HG02759 (cell line): ENCODE measurements around the gene ZNF532.
"Not testable (repeated sequence)": the region's sequence is repeated elsewhere in the genome, so short reads cannot be mapped to it uniquely, and the experiment has no call there.

Experiments
- ATAC-seq: cut with Tn5 transposase; IDR thresholded peaks from one replicate; pipeline ENCODE4 v1.9.1; 2021; ENCODE audit warnings: mild to moderate bottlenecking, moderate library complexity; ENCODE audit not compliant: unreplicated experiment

The ZNF532 gene

DNA sequence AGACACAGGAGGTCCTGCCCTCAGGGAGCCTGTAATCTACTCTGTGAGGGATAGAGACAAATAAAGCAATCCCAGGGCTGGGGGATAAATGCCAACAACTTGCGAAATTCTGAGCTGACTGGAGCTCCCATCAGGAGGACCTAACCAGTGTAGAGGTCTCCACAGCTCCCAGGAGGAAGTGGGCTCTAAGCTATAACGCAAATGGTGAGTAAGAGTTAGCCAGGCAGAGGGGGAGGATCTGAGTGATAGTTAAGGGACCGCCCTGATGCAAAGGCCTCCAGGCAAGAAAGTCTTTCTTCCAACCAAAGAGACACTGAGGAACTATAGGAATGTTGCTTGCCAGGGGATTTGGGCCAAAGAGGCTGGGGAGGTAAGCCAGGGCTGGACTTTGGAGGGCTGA, 16.0 kb upstream of the ZNF532 start:
- ATAC-seq: no peak

DNA sequence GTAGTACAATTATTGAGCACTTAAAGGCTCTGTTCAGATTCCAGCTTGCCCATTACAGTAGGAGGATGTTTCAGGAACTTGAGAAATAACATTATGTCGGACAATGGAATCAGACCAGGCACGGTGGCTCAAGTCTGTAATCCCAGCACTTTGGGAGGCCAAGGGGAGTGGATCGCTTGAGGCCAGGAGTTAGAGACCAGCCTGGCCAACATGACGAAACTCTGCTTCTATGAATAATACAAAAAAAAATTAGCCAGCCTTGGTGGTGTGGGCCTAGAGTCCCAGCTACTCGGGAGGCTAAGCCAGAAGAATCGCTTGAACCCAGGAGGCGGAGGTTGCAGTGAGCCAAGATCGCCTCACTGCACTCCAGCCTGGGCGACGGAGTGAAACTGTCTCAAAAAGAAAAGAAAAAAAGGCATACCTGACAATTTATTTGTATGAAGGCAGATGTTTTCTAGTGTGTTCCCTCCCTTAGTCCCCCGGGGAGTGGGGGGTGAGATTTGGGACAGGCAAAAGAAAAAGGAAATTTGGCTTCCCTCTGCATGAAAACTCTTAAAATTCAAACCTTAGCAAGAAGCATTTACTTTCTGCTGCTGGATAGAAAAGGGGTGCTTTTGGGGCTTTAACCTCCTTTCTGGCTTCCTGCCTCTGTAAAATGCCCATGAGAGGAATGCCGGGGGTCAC, 13.7 kb upstream of the ZNF532 start:
- ATAC-seq: no peak

DNA sequence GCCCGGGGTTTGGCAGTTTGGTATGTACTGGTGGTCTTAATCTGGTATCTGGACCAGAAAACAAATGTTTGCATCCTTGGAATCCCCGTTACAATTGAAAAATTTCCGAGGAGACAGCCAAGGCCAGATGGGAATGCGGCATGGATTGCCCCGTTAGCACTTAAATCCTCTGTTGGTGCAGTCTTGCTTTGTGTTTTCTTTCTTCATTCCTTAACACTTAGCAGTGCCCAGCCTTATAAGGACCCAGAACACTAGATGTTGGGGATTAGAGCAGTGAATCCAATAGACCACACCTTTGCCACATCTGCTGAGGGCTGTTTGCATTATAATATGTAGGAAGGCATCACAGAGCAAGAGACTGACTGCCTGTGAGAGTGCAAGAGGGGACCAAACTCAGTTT, 12.8 kb upstream of the ZNF532 start:
- ATAC-seq: no peak

DNA sequence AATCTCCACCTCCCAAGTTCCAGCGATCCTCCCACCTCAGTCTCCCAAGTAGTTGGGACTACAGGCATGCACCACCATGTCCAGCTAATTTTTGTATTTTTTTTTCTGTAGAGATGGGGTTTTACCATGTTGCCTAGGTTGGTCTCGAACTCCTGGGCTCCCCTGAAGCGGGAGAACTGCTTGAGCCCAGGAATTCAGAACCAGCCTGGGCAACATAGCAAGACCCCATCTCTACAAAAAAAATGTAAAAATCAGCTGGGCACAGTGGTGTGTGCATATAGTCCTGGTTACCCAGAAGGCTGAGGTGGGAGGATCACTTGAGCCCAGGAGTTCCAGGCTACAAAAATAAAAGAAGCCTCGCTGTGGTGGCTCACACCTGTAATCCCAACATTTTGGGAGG, 12.0 kb upstream of the ZNF532 start:
- ATAC-seq: no peak

DNA sequence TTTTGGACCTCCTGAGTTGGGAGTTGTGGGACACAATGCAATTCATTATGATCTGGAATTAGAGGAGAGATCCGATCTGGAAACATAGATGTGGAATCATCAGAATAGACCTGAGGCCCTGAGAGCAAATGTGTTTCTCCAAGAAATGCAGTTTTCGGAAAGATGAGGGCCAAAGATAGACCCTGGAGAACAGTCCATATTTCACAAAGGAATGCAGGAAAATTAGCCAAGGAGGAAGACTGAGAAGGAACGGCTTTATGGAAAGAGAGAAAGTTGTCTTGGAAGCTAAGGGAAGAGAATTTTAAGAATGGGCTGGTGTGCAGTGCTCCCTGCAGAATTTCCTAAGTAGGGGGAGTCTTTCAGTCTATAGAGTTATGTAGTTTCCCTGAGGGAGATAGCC, 11.1 kb upstream of the ZNF532 start:
- no peak for ATAC-seq

DNA sequence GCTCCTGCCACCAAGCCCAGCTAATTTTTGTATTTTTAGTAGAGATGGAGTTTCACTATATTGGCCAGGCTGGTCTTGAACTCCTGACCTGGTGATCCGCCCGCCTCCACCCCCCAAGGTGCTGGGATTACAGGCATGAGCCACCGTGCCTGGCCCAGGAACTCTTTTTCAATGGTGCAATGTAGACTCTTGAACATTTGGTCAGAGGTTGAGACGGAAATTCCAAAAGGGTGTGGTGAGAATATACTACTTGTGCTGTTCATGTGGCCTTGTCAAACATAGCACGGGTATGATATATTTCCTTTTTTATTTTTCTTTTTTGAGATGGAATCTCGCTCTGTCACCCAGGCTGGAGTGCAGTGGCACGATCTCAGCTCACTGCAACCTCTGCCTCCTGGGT, 9.2 kb upstream of the ZNF532 start:
- ATAC-seq: not testable (repeated sequence)

DNA sequence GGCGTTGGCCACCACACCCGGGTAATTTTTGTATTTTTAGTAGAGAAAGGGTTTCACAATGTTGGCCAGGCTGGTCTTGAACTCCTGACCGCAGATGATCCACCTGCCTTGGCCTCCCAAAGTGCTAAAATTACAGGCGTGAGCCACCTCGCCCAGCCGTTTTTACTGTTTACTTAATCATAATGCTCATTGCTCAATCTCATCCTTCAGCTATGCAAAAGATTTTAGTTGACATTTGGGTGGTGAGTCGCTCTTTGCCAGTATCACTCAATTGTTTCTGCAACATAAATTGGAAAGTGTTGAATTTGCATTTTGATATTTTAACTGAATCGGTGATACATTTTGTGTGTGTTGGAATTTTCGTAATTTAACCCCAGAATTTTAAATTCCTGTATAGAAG, 7.8 kb upstream of the ZNF532 start:
- no peak for ATAC-seq

DNA sequence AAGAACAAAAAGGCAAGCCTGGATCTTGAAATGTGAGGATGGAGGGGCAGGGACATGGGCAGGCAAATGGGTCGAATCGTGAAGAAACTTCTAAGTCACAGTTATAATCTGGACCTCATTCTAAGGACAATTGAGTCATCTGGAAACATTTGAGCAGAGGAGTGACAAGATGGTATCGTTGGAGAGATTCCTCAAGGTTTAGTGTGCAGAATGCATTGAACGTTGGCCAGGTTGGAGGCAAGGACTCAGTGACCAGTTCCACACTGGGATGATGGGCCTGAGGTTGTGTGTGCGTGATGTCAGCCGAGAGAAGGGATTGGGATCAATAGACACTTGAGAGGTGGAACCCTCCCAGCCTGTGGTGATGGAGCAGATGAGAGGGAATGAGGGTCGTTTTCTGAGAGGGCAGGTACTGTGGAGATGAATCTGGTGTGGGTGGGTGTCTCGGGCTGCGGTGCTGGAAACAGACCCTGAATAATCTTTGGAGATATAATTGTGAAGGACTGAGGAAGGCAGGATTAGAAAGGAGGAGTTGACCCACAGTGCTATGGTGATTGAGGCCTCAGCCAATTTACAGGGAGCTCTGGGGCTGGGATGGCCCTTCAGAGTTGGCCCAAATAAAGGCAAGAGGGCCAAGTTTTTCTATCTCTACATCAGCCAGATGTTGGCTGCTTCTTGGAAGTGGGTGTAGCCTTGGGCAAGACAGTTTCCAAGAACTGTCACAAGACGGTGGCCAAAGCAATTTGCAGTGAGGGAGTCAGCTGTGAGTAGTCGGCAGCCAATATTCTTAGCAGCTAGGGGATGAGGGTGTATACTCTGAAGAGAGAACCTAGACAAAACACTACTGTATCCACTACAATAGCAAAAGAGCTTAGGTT, 5.8 kb upstream of the ZNF532 start:
- no peak for ATAC-seq

DNA sequence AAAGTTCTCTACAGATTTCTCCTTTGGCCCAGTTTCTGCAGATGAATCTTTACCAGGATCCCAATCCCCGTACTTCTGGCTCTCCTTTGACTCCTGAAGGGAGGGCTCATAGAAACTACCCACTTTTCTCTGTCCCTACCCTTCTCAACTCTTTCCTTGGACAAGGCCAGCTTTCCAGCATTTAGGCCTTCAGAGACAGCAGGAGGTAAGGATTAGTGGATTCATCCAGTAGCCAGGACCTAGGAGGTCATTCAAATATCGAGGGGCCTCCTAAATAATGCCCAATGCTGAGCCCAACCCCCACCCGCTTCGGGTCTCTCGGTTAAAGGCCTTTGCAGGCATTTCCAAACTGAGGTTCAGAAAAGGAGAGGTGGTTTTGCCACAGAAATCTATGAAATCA, 4.8 kb upstream of the ZNF532 start:
- no peak for ATAC-seq

DNA sequence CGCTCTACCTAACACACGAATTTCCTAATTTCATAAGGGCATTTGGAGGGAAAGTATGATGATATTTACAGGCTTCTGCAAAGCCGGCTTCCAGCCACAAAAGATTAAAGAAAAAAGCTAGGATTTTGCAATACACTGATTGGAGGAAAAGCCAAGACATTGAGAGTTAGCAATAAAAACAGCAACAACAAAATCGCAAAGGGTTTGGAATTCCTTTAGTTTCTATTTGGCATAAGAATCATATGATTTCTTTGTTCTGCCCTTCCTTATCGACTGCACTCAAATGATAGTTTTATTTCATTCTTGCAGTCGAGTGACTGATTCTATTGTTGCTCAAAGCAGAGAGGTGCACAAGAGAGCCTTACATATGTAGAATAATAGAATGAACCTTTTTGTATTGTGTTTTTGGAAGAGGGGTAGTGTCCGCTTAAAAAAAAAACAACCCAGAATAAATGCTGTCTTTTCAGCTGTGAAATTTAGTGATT, 3.9 kb upstream of the ZNF532 start:
- no peak for ATAC-seq

DNA sequence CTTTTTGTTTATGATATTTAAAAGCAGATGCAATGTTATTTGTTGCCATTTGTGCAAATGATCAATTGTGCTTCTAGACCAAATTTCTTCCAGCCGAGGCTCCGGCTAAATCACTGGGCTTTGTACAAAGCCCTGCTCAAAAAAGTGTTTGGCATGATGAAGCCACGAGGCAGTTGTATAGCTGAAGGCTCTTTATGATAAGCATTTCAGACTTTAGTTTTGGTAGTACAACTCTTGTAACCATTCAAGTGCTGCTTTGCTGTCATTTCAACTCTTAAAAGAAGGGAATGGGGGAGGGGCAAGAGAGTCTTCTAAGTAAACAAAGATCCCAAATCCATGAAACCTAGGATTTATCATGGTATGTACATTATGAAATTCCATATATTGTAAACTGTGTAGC, 3.3 kb upstream of the ZNF532 start:
- ATAC-seq: no peak

DNA sequence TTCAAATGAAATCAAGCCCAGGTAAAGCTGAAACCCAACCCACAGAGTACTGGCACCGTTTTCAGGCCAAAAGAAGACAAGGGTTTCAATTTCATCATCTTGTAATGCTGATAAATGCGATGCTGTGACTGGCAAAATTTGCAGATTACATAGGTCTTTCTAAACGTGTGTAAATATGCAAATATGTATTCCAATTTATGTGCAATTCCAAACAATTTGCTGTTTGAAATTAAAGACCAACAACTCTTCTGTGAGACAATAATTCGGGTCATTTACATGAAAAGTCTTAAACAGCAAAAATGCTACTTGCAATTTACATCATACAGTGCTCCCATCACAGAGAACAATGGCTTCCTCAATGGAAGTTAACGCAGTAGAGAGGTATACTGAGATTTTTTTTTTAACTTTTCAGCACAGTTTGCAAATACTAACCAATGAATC, 2.8 kb upstream of the ZNF532 start:
- ATAC-seq: no peak

DNA sequence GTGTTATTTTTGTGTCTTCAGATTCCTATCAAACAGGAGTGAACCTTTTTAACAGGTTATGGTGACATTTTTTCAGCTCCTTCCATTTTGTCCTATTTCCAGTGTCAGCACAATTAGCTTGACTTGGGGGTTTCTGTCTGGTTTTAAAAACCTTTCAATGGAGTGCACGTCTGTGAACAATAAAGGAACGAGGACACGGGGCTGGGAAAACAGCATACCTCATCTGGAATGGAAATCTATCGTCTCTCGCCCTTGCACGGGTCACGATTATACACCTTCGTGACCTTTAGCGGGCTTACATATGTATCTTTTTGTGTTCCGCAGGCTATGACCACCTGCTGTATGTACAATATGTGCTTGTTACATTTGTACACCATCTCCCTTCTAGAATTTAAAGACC, 2.3 kb upstream of the ZNF532 start:
- ATAC-seq: no peak

DNA sequence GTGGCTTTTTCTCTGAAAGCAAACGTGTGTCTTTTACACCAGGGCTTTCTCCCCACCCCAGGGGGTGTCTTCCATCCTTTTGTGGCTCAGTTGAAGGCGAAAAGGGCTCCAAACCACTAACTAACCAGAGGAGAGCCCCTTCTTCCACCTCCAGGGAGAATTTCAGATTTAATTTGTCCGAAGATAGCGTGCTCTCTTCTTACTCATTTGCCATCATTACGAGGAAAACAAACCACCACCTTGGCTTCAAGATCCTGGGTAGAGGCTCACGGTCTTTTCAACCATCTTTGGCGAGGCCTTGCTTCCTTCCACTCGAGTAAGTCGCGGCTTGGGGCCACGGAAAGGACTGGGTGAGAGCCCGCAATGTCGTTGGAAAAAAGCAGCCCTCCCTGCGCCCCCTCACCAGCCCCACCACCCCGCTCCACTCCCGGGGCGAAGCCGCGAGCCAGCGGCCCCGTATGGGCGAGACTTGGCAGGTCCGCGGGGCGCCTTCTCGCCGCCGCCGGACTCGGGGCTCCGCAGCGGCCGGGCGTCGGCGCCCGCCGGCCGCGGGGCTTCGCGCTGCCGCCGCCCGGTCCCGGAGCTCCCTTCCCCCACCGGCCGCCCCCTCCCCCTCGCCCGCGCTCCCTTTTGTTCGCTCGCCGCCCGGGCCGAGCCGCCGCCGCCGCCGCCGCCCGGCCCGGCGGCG, 1.7 kb upstream of the ZNF532 start:
- ATAC-seq: peak; percentile 31

DNA sequence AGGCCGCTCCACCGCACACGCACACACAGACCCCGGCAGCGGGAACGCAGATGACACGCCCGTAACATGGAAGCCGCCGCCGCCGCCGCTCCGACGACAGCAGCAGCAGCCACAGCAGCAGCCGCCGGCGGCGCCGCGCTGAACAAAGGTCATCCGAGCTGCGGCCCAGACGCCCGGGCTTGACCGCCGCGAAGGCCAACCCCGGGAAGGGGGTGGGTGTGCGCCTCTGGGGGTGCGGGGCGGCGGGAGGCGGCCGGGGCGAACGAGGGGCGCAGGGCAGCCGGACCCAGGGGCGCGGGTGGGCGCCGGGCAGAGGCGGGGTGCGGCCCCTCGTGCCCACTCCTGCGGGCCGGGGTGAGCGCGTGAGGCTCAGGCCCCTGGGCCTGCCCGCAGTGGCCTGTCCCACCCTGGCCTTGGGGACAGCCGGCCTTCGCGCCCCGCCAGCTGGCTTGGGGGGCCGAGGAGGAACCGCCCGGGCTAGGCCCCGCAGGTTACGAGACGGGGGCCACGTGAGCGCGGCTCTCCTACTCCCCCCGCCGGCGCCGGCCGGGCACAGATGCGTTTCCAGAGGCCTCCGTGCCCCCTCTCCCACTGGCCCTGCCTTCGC, 1.0 kb upstream of the ZNF532 start:
- peak; percentile 60 for ATAC-seq

DNA sequence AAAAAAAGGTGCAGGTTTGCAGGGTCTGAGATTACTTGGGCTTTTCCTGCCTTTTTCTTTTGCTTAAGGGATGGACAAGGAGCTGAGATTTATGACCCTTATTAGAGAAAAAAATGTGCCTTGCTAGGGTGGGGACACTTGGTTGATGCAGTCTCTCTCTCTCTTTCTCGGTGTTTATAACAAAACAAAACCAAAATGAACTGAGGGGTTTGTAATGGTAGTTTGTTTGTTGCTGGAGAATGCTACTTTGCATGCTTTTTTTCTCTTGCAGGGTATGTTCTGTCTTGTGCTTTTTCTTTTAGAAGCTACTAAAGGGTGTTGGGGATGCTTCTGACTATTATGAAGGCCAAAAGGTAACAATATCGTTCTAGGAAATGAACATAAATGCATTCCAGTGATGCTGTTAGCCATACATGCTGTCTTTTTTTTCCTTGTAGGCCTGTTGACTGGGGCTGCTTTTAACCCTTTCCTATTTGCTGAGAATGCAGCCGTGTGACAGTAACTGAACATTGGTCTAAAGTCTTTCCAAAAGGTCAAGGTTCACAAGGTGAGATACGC, 435 bp downstream of the ZNF532 start:
- no peak for ATAC-seq

DNA sequence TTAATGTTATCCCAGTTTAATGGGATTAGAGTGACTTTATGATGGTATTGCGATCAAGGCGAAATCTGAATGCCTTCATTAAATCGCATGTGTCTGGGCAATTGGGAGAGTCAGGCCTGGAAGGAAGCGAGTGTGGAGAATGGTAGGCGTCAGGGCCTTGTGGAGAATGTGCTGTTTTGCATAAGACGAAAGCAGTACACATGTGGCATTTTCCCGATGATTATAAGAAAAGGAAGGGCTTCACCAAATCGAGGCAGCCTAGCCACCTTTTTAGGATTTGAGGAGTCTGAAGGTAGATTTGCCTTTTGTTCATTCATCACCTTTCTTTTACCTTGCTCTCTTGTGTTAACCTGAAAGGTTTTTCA, 1.0 kb downstream of the ZNF532 start:
- no peak for ATAC-seq

DNA sequence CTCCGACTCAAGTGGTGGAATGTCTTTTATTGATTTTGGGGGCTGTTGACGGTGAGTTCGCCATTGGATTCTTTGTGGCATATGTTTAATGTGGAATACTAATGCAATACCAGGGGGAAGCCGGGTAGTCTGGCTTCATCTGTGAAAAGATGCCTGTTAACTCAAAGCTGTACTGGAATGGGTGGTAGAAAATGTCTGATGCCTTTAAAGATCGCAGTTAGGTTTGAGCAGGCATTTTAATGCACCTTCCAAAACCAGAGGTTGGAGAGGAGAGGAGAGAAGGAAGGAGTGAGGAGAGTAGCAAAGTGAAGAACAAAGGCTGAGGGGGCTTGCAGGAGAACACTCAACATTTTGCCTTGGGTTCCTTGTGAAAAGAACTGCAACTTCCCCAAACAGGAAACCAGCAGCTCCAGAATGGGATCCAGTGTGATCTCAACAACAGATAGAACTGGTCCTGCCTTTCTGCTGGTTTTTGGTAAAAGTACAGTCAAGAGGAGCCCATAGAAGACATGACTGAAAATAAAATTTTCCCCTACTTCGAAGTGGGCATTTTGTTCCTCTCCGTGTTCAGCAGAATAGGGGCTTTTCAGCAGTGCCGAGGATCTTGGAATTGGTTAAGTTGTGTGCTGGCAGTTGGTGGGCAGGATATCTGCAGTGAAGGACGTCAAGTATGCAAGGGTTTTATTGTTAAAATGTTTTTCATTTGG, 1.5 kb downstream of the ZNF532 start:
- no peak for ATAC-seq

DNA sequence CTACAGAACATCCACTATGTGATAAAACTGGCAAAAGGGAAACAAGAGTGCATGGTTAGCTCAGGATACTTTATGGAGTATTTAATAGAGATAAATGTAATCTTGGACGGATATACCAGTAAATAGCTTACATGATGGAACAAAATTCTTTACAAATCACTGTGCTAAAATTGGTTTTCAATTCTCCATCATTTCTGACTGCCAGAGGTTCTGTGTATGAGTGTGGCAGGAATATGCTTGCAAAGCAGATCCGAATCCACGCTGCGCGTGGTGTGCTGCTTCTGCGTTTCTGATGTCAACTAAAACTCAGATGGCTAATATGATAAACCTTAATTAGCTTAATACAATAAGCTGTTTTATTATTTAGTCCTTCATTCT, 2.1 kb downstream of the ZNF532 start:
- ATAC-seq: no peak

DNA sequence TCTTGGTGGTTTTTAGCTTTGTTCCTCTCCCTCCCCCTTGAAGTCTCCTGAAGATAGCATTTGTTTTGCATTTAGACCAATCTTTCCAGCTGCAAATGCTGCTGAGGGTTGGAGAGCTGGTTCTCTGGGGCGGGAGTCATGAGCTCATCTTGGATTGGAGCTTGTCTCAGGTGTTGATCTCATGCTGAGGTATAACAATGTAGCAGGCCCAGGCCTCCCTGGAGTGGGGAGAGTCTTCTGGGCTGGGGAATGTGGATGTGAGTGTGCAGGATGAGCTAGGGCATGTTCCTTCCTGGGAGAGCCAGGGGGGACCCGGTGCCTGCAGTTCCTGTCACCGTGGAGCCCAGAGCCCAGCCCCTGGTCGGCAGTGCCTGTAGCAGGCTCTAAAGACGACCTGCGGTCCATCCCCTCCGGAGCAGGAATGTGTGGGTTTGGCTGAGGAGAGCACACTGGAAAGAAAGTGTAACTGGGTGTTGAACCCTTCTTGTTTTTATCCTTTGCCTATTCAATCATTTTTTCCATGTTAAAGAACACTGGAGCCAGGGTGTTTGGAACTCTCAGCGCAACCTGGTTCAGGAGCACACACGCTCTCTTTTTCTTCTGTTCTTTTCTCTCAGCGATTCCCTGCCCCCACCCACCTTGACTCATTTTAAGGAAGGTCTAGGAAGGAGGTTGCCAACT, 2.7 kb downstream of the ZNF532 start:
- ATAC-seq: no peak
